ENCODE data around the gene NSUN6.

NSUN6 gene

GRCh38 chr10:18563003-18563726, 88.2 kb downstream of the NSUN6 start:
- DNase-seq (ENCODE audit: low read depth in 4 of 4, low spot score in 1 of 4): no peak

GRCh38 chr10:18561861-18562551, 89.4 kb downstream of the NSUN6 start:
- no peak for DNase-seq (ENCODE audit: low read depth in 4 of 4, low spot score in 1 of 4)

- DNase-seq (ENCODE audit: low read depth in 4 of 4, low spot score in 1 of 4): no peak
Measured at GRCh38 chr10:18557960-18558359, 93.4 kb downstream of the NSUN6 start.

- no peak for DNase-seq (ENCODE audit: low read depth in 4 of 4, low spot score in 1 of 4)
Measured at GRCh38 chr10:18556522-18557147, 94.8 kb downstream of the NSUN6 start.

- no peak for DNase-seq (ENCODE audit: low read depth in 4 of 4, low spot score in 1 of 4)
Measured at GRCh38 chr10:18554479-18554878, 96.9 kb downstream of the NSUN6 start.

- DNase-seq (ENCODE audit: low read depth in 4 of 4, low spot score in 1 of 4): no peak
Measured at GRCh38 chr10:18551473-18551872, 99.9 kb downstream of the NSUN6 start.

GRCh38 chr10:18549105-18549504, 102.3 kb downstream of the NSUN6 start:
- no peak for DNase-seq (ENCODE audit: low read depth in 4 of 4, low spot score in 1 of 4)

- no peak for DNase-seq (ENCODE audit: low read depth in 4 of 4, low spot score in 1 of 4)
Measured at GRCh38 chr10:18545621-18546305, 105.6 kb downstream of the NSUN6 start.

GRCh38 chr10:18542832-18543231, 108.6 kb downstream of the NSUN6 start:
- no peak for DNase-seq (ENCODE audit: low read depth in 4 of 4, low spot score in 1 of 4)

- no peak for DNase-seq (ENCODE audit: low read depth in 4 of 4, low spot score in 1 of 4)
Measured at GRCh38 chr10:18540195-18540594, 111.2 kb downstream of the NSUN6 start.

GRCh38 chr10:18539335-18539734, 112.1 kb downstream of the NSUN6 start:
- no peak for DNase-seq (ENCODE audit: low read depth in 4 of 4, low spot score in 1 of 4)

GRCh38 chr10:18533896-18534295, 117.5 kb downstream of the NSUN6 start:
- no peak for DNase-seq (ENCODE audit: low read depth in 4 of 4, low spot score in 1 of 4)

- DNase-seq (ENCODE audit: low read depth in 4 of 4, low spot score in 1 of 4): no peak
Measured at GRCh38 chr10:18532881-18533535, 118.4 kb downstream of the NSUN6 start.

- no peak for DNase-seq (ENCODE audit: low read depth in 4 of 4, low spot score in 1 of 4)
Measured at GRCh38 chr10:18528292-18528691, 123.1 kb downstream of the NSUN6 start.

- no peak for DNase-seq (ENCODE audit: low read depth in 4 of 4, low spot score in 1 of 4)
Measured at GRCh38 chr10:18527687-18528086, 123.7 kb downstream of the NSUN6 start.

- DNase-seq (ENCODE audit: low read depth in 4 of 4, low spot score in 1 of 4): no peak
Measured at GRCh38 chr10:18523858-18524257, 127.5 kb downstream of the NSUN6 start.

- no peak for DNase-seq (ENCODE audit: low read depth in 4 of 4, low spot score in 1 of 4)
Measured at GRCh38 chr10:18523025-18523424, 128.4 kb downstream of the NSUN6 start.

GRCh38 chr10:18516851-18517250, 134.5 kb downstream of the NSUN6 start:
- DNase-seq (ENCODE audit: low read depth in 4 of 4, low spot score in 1 of 4): no peak

- no peak for DNase-seq (ENCODE audit: low read depth in 4 of 4, low spot score in 1 of 4)
Measured at GRCh38 chr10:18514537-18514936, 136.8 kb downstream of the NSUN6 start.

- DNase-seq (ENCODE audit: low read depth in 4 of 4, low spot score in 1 of 4): no peak
Measured at GRCh38 chr10:18508587-18508986, 142.8 kb downstream of the NSUN6 start.

GRCh38 chr10:18505456-18506118, 145.8 kb downstream of the NSUN6 start:
- no peak for DNase-seq (ENCODE audit: low read depth in 4 of 4, low spot score in 1 of 4)

All from stimulated activated CD4-positive, alpha-beta T cell treated with anti-CD3 and anti-CD28 coated beads, Interleukin-1b, Interleukin-23, amount 100 ng/mL, for 24 hours (primary cell).